Panc1 (cell line): ENCODE data around the gene AGAP1. TPM values are rescaled to one million over a fixed set of nuclear protein-coding genes. Genes with fewer than 3 reads are reported as not detected.

ENCODE experiments used
- ATAC-seq: fragments of 200-7000 bp; cut with Tn5 transposase; 2 replicates; pipeline ENCODE4 v1.9.1; 2020; ENCODE audit warnings: mild to moderate bottlenecking, moderate library complexity
- BruUV-seq: library from RNA; stranded (reverse); fragments of 400-500 nt; replicated peaks from 2 replicates; lab custom pipeline; 2021; lab: Mats Ljungman, UMichigan
- CTCF ChIA-PET: fragments of 300-600 bp; sonication (Branson Sonifier 250); formaldehyde crosslinking; loops from one replicate; lab custom pipeline; 2022; ENCODE audit warnings: antibody characterized with exemption; lab: Charles Lee
- POLR2A ChIA-PET: fragments of 300-600 bp; sonication (Branson Sonifier 250); formaldehyde crosslinking; loops from one replicate; lab custom pipeline; 2022; ENCODE audit warnings: antibody characterized with exemption; lab: Charles Lee
- DNase-seq: peaks from one replicate; pipeline ENCODE4 v3.0.0-alpha.2; 2010; ENCODE audit warnings: low read depth, low spot score
- H3K27ac ChIP-seq: 2 replicates; pipeline ENCODE4 v1.5.1; 2011; ENCODE audit warnings: mild to moderate bottlenecking, low read length, inconsistent platforms
- H3K27me3 ChIP-seq: fragments of 200-500 bp; sonication (Bioruptor generic); 2 replicates; pipeline ENCODE4 v1.6.0; 2014; ENCODE audit warnings: low read length, inconsistent platforms; ENCODE audit not compliant: control insufficient read depth, insufficient read depth
- H3K36me3 ChIP-seq: fragments of 200-500 bp; sonication (Bioruptor generic); 2 replicates; pipeline ENCODE4 v1.5.1; 2014; ENCODE audit warnings: inconsistent platforms, mild to moderate bottlenecking, low read length, moderate library complexity; ENCODE audit not compliant: control insufficient read depth, insufficient read depth
- H3K4me1 ChIP-seq: 2 replicates; pipeline ENCODE4 v1.5.1; 2011; ENCODE audit warnings: inconsistent platforms, mild to moderate bottlenecking, low read length, moderate library complexity; ENCODE audit not compliant: control insufficient read depth, insufficient read depth
- H3K4me3 ChIP-seq, 2 experiments: 2 replicates each; pipeline ENCODE4 v1.5.1; 2011 to 2012; ENCODE audit warnings: low read depth in 2 of 2, low read length in 2 of 2, mild to moderate bottlenecking in 2 of 2, inconsistent platforms in 1 of 2, moderate library complexity in 1 of 2
- H3K9me3 ChIP-seq: fragments of 200-500 bp; sonication (Bioruptor generic); 2 replicates; pipeline ENCODE4 v1.5.1; 2014; ENCODE audit warnings: low read depth, mild to moderate bottlenecking, inconsistent platforms, low read length, moderate library complexity; ENCODE audit not compliant: control insufficient read depth, insufficient read depth
- CTCF ChIP-seq: fragments of 450-650 bp; IDR thresholded peaks from 2 replicates; pipeline ENCODE4 v1.5.1; 2017; ENCODE audit warnings: mild to moderate bottlenecking
- POLR2AphosphoS5 ChIP-seq: IDR thresholded peaks from 2 replicates; pipeline ENCODE4 v1.6.1; 2012; ENCODE audit warnings: mild to moderate bottlenecking, low read depth, low read length, moderate library complexity
- REST ChIP-seq, 2 experiments: IDR thresholded peaks; 2 replicates each; pipeline ENCODE4 v1.6.1; 2011 to 2012; ENCODE audit warnings: low read depth in 2 of 2, control low read depth in 1 of 2, low read length in 1 of 2, mild to moderate bottlenecking in 1 of 2, moderate library complexity in 1 of 2; ENCODE audit not compliant: insufficient read depth in 1 of 2
- SIN3A ChIP-seq: IDR thresholded peaks from 2 replicates; pipeline ENCODE4 v1.6.1; 2012; ENCODE audit warnings: low read depth, mild to moderate bottlenecking, low read length, moderate library complexity, borderline replicate concordance; ENCODE audit not compliant: insufficient read depth
- TCF7L2 ChIP-seq: IDR thresholded peaks from 2 replicates; pipeline ENCODE4 v1.6.1; 2011; ENCODE audit warnings: mild to moderate bottlenecking, low read depth, low read length, inconsistent platforms
- in situ Hi-C: cut with HindIII; loops from 2 replicates; pipeline ENCODE4 v1.10.0; 2016; ENCODE audit warnings: low sequenced_read_pairs, low pct_unique_long_range_greater_than_20kb
- intact Hi-C: fragments of 100-400 bp; cut with micrococcal nuclease; formaldehyde crosslinking; loops from one replicate; pipeline ENCODE4 v1.10.0; 2022; ENCODE audit not compliant: unreplicated experiment
- total RNA-seq: library from RNA; stranded (reverse); gene quantifications from one replicate; pipeline ENCODE4 v1.2.1, GENCODE V29; 2021; ENCODE audit not compliant: unreplicated experiment

AGAP1 gene
- total RNA-seq, 1 experiment from 2014 or later, result 38.9 TPM

GRCh38 chr2:235843591-235844395 is 349.9 kb downstream of the AGAP1 start:
- H3K4me1 ChIP-seq, result no peaks in the 10 kb centered on the region
- no peak for TF ChIP-seq CTCF
- TF ChIP-seq SIN3A, result no peak

GRCh38 chr2:235844561-235844960 is 350.7 kb downstream of the AGAP1 start:
- H3K4me3 ChIP-seq, result no peak overlapping the region
- H3K36me3 ChIP-seq, result no peaks in the 10 kb centered on the region
- no peaks in the 10 kb centered on the region for H3K9me3 ChIP-seq
- no peak overlapping the region for H3K27ac ChIP-seq
- intact Hi-C loops, result no loop called here
- no peak for ATAC-seq
- no peak for TF ChIP-seq SIN3A
- no peak for TF ChIP-seq POLR2AphosphoS5
- TF ChIP-seq TCF7L2, result no peak
- no peak for TF ChIP-seq CTCF
- H3K4me1 ChIP-seq, result no peaks in the 10 kb centered on the region
- H3K27me3 ChIP-seq, result no peaks in the 10 kb centered on the region
- BruUV-seq, result no TSS peak
- POLR2A ChIA-PET, result no interaction called here
- in situ Hi-C loops, result no loop called here
- CTCF ChIA-PET, result no interaction called here
- DNase-seq, result no peak

More at GRCh38 chr2:235843591-235844395, 349.9 kb downstream of the AGAP1 start:
- no peak for DNase-seq
- H3K4me3 ChIP-seq, result no peak overlapping the region
- BruUV-seq, result no TSS peak
- no peaks in the 10 kb centered on the region for H3K27me3 ChIP-seq
- CTCF ChIA-PET, result no interaction called here
- no peak overlapping the region for H3K27ac ChIP-seq
- intact Hi-C loops (no loop called here), in situ Hi-C loops (no loop called here)
- POLR2A ChIA-PET, result no interaction called here
- no peak for ATAC-seq
- no peaks in the 10 kb centered on the region for H3K9me3 ChIP-seq
- H3K36me3 ChIP-seq, result no peaks in the 10 kb centered on the region

GRCh38 chr2:235845245-235845644 is 351.4 kb downstream of the AGAP1 start:
- ATAC-seq (no peak), DNase-seq (no peak)
- no peak overlapping the region for H3K4me3 ChIP-seq
- in situ Hi-C loops (no loop called here), intact Hi-C loops (no loop called here)
- ChIA-PET CTCF (no interaction called here), POLR2A (no interaction called here)
- no peaks in the 10 kb centered on the region for H3K36me3 ChIP-seq
- BruUV-seq, result no TSS peak
- TF ChIP-seq CTCF, result no peak
- TF ChIP-seq REST (IDR thresholded peaks at IDR 0.05; ENCODE audit: insufficient read depth in 1 of 2, low read depth in 2 of 2, low read length in 1 of 2), result no peak
- TF ChIP-seq POLR2AphosphoS5, result no peak
- TF ChIP-seq SIN3A, result no peak
- no peak for TF ChIP-seq TCF7L2
- no peaks in the 10 kb centered on the region for H3K27me3 ChIP-seq
- H3K4me1 ChIP-seq, result no peaks in the 10 kb centered on the region
- H3K27ac ChIP-seq, result no peak overlapping the region
- H3K9me3 ChIP-seq, result no peaks in the 10 kb centered on the region
